ENCODE data around the gene USF1. TPM values are rescaled to one million over a fixed set of nuclear protein-coding genes. Genes with fewer than 3 reads are reported as not detected.
A peak's percentile ranks its signal among the peaks of the same experiment; 100 is the strongest.
"Not testable (repeated sequence)": the region's sequence is repeated elsewhere in the genome, so short reads cannot be mapped to it uniquely, and the experiment has no call there.

Gene USF1
- total RNA-seq, 1 donor from 2014 or later = 50.4 TPM

- DNase-seq = no peak
Observed at GRCh38 chr1:161048949-161049722, 3.4 kb upstream of the USF1 start.

GRCh38 chr1:161047436-161048420 is 2.0 kb upstream of the USF1 start:
- no peak for DNase-seq

GRCh38 chr1:161046605-161047228 is 940 bp upstream of the USF1 start:
- DNase-seq = no peak

GRCh38 chr1:161044908-161045735 is 655 bp downstream of the USF1 start:
- peak; percentile 81 for DNase-seq

- DNase-seq = no peak
Observed at GRCh38 chr1:161044535-161044907, 1.3 kb downstream of the USF1 start.

- no peak for DNase-seq
Observed at GRCh38 chr1:161039546-161039945, 6.2 kb downstream of the USF1 start.

GRCh38 chr1:161039154-161039545 is 6.6 kb downstream of the USF1 start:
- no peak for DNase-seq

GRCh38 chr1:161038523-161039153 is 7.1 kb downstream of the USF1 start, which contains the start of gene TSTD1:
TSS of gene TSTD1 (minus strand) at chr1:161038964. CDS start at chr1:161038889, 75 bp downstream.
- DNase-seq = peak; percentile 89

GRCh38 chr1:161037661-161038522 is 7.9 kb downstream of the USF1 start:
- DNase-seq = peak; percentile 35

GRCh38 chr1:161033751-161034150 is 12.0 kb downstream of the USF1 start:
- DNase-seq = no peak

GRCh38 chr1:161032409-161032808 is 13.4 kb downstream of the USF1 start:
- DNase-seq = no peak

GRCh38 chr1:161031874-161032273 is 13.9 kb downstream of the USF1 start:
- no peak for DNase-seq

GRCh38 chr1:161029466-161029865 is 16.3 kb downstream of the USF1 start:
- DNase-seq = not testable (repeated sequence)

GRCh38 chr1:161026954-161027353 is 18.8 kb downstream of the USF1 start:
- DNase-seq = not testable (repeated sequence)

- not testable (repeated sequence) for DNase-seq
Observed at GRCh38 chr1:161022432-161022831, 23.3 kb downstream of the USF1 start.

GRCh38 chr1:161021970-161022353 is 23.8 kb downstream of the USF1 start:
- DNase-seq = no peak

GRCh38 chr1:161021165-161021969 is 24.4 kb downstream of the USF1 start:
- DNase-seq = peak; percentile 77

- peak; percentile 47 for DNase-seq
Observed at GRCh38 chr1:161020509-161021164, 25.1 kb downstream of the USF1 start, which contains the start of gene F11R. TSS of gene F11R (minus strand) at chr1:161021152. CDS start at chr1:161021073, 79 bp downstream.

Data from tongue (tissue), 2 donors.